OCI-LY7 (cell line): Measurements from ENCODE around the gene CHCHD6.

Experiments
- CTCF ChIP-seq: fragments of 200-600 bp; sonication (generic); conservative IDR thresholded peaks from 2 replicates; pipeline ENCODE4 v1.5.1; 2014; ENCODE audit warnings: mild to moderate bottlenecking, antibody characterized with exemption, low read length, moderate library complexity, mixed read lengths
- EZH2phosphoT487 ChIP-seq: fragments of 200-600 bp; sonication (generic); IDR thresholded peaks from 2 replicates; pipeline ENCODE4 v1.6.1; 2018; ENCODE audit warnings: low read depth, borderline replicate concordance, mild to moderate bottlenecking, mixed run types, antibody characterized with exemption, low read length, moderate library complexity, mixed read lengths

GRCh38 chr3:126818400-126819095 lies 114.5 kb downstream of the CHCHD6 start:
- TF ChIP-seq CTCF (no peak), EZH2phosphoT487 (no peak)
